Mesenchymal stem cell (in vitro differentiated cells and primary cell): Measurements from ENCODE around the gene SIAH3.

Experiments
- DNase-seq: peaks from one replicate; pipeline ENCODE4 v3.0.0-alpha.2; 2013
- H2AFZ ChIP-seq: one replicate; pipeline ENCODE4 v1.6.1; 2013; ENCODE audit warnings: low read depth, mild to moderate bottlenecking, control low read depth, inconsistent platforms, low read length, moderate library complexity
- H2AK5ac ChIP-seq: 2 replicates; pipeline ENCODE4 v1.6.1; 2013; ENCODE audit warnings: low read length, moderate library complexity, mild to moderate bottlenecking, inconsistent platforms; ENCODE audit not compliant: severe bottlenecking
- H2BK120ac ChIP-seq: one replicate; pipeline ENCODE4 v1.6.1; 2013; ENCODE audit warnings: low read depth, mild to moderate bottlenecking, inconsistent platforms, low read length, moderate library complexity
- H2BK12ac ChIP-seq, 2 experiments: one replicate each; pipeline ENCODE4 v1.6.1; 2013; ENCODE audit warnings: inconsistent platforms in 2 of 2, low read length in 2 of 2, mild to moderate bottlenecking in 2 of 2, moderate library complexity in 2 of 2, control low read depth in 1 of 2
- H2BK15ac ChIP-seq: one replicate; pipeline ENCODE4 v1.6.1; 2013; ENCODE audit warnings: mild to moderate bottlenecking, low read depth, inconsistent platforms; ENCODE audit not compliant: poor library complexity, severe bottlenecking
- H2BK5ac ChIP-seq: 2 replicates; pipeline ENCODE4 v1.6.1; 2013; ENCODE audit warnings: low read depth, mild to moderate bottlenecking, low read length, control low read depth, inconsistent platforms; ENCODE audit not compliant: poor library complexity, severe bottlenecking
- H3K14ac ChIP-seq, 2 experiments: one replicate each; pipeline ENCODE4 v1.6.1; 2013; ENCODE audit warnings: inconsistent platforms in 2 of 2, low read length in 2 of 2, control low read depth in 1 of 2, mild to moderate bottlenecking in 1 of 2, moderate library complexity in 1 of 2
- H3K18ac ChIP-seq, 2 experiments: one replicate each; pipeline ENCODE4 v1.6.1; 2013; ENCODE audit warnings: inconsistent platforms in 2 of 2, low read length in 2 of 2, control low read depth in 1 of 2, low read depth in 1 of 2, mild to moderate bottlenecking in 1 of 2
- H3K23ac ChIP-seq, 2 experiments: one replicate each; pipeline ENCODE4 v1.6.1; 2013; ENCODE audit warnings: inconsistent platforms in 2 of 2, low read length in 2 of 2, mild to moderate bottlenecking in 2 of 2, moderate library complexity in 2 of 2, control low read depth in 1 of 2
- H3K27ac ChIP-seq: 2 replicates; pipeline ENCODE4 v1.5.1; 2013; ENCODE audit warnings: mild to moderate bottlenecking, moderate library complexity, low read length, control low read depth, inconsistent platforms; ENCODE audit not compliant: poor library complexity, severe bottlenecking
- H3K27me3 ChIP-seq, 2 experiments: 2 replicates each; pipeline versions ENCODE4 v1.6.1 to v1.7.0; 2013; ENCODE audit warnings: low read length in 2 of 2, mild to moderate bottlenecking in 2 of 2, moderate library complexity in 2 of 2, control low read depth in 1 of 2, inconsistent platforms in 1 of 2; ENCODE audit not compliant: control insufficient read depth in 1 of 2, insufficient read depth in 1 of 2
- H3K36me3 ChIP-seq, 2 experiments: 2 replicates each; pipeline versions ENCODE4 v1.6.1 to v1.7.0; 2013; ENCODE audit warnings: low read length in 2 of 2, control low read depth in 1 of 2, inconsistent platforms in 1 of 2, low read depth in 1 of 2, mild to moderate bottlenecking in 1 of 2; ENCODE audit not compliant: insufficient read depth in 2 of 2, control insufficient read depth in 1 of 2
- H3K4ac ChIP-seq, 2 experiments: one replicate each; pipeline ENCODE4 v1.6.1; 2013; ENCODE audit warnings: inconsistent platforms in 2 of 2, low read length in 2 of 2, mild to moderate bottlenecking in 2 of 2, moderate library complexity in 2 of 2, control low read depth in 1 of 2, low read depth in 1 of 2
- H3K4me1 ChIP-seq: 2 replicates; pipeline ENCODE4 v1.6.1; 2013; ENCODE audit warnings: low read depth, low read length, control low read depth; ENCODE audit not compliant: control insufficient read depth, insufficient read depth
- H3K4me2 ChIP-seq: 2 replicates; pipeline ENCODE4 v1.6.1; 2013; ENCODE audit warnings: low read length, mild to moderate bottlenecking, inconsistent platforms; ENCODE audit not compliant: poor library complexity, severe bottlenecking
- H3K4me3 ChIP-seq, 2 experiments: 2 replicates each; pipeline versions ENCODE4 v1.5.1 to v1.7.0; 2013; ENCODE audit warnings: low read length in 2 of 2, mild to moderate bottlenecking in 2 of 2, control low read depth in 1 of 2, low read depth in 1 of 2; ENCODE audit not compliant: insufficient read depth in 1 of 2
- H3K79me1 ChIP-seq: replicated peaks from 2 replicates; pipeline ENCODE4 v1.6.1; 2013; ENCODE audit warnings: mild to moderate bottlenecking, control low read depth, low read length, inconsistent platforms; ENCODE audit not compliant: poor library complexity, severe bottlenecking
- H3K9ac ChIP-seq: 2 replicates; pipeline ENCODE4 v1.7.0; 2013; ENCODE audit warnings: mild to moderate bottlenecking, low read length, moderate library complexity
- H3K9me3 ChIP-seq: 2 replicates; pipeline ENCODE4 v1.7.0; 2013; ENCODE audit warnings: mild to moderate bottlenecking, low read length; ENCODE audit not compliant: control insufficient read depth
- H4K8ac ChIP-seq: one replicate; pipeline ENCODE4 v1.6.1; 2013; ENCODE audit warnings: inconsistent platforms, mild to moderate bottlenecking, low read length, moderate library complexity
- H4K91ac ChIP-seq: one replicate; pipeline ENCODE4 v1.6.1; 2013; ENCODE audit warnings: mild to moderate bottlenecking, low read length, inconsistent platforms
- WGBS: methylation state at CpG from one replicate; pipeline ENCODE4 v1.1.7; 2013; ENCODE audit warnings: mixed read lengths; 5-methylcytosine and 5-hydroxymethylcytosine counted together

The SIAH3 gene

GRCh38 chr13:45748941-45749759, 102.4 kb downstream of the SIAH3 start:
- no peak overlapping the region for H2AFZ ChIP-seq
- no peaks in the 10 kb centered on the region for H3K36me3 ChIP-seq
- H3K14ac ChIP-seq = no peak overlapping the region
- H2BK5ac ChIP-seq = no peak overlapping the region
- no peak overlapping the region for H3K4me2 ChIP-seq
- H3K18ac ChIP-seq = no peak overlapping the region
- no peak overlapping the region for H3K9ac ChIP-seq
- no peak overlapping the region for H3K27ac ChIP-seq
- H3K23ac ChIP-seq = no peak overlapping the region
- peaks cover 34 to 38% of the 10 kb centered on the region in 2 experiments for H3K27me3 ChIP-seq
- H3K79me1 ChIP-seq = no peaks in the 10 kb centered on the region
- H2BK120ac ChIP-seq = no peak overlapping the region
- DNase-seq = no peak
- no peak overlapping the region for H3K4me3 ChIP-seq
- no peaks in the 10 kb centered on the region for H3K9me3 ChIP-seq
- H3K4me1 ChIP-seq = no peaks in the 10 kb centered on the region
- WGBS = 82% methylated on average over 9 of the region's 13 CpGs
- H4K8ac ChIP-seq = no peak overlapping the region
- no peak overlapping the region for H2BK15ac ChIP-seq
- H2AK5ac ChIP-seq = no peak overlapping the region
- H3K4ac ChIP-seq = no peak overlapping the region
- H4K91ac ChIP-seq = no peak overlapping the region
- no peak overlapping the region for H2BK12ac ChIP-seq

- Histone ChIP-seq H2AFZ (no peak overlapping the region), H2BK15ac (no peak overlapping the region), H3K27me3 (peaks cover 44 to 49% of the 10 kb centered on the region in 2 experiments), H3K9ac (no peak overlapping the region), H4K91ac (no peak overlapping the region), H3K79me1 (no peaks in the 10 kb centered on the region), H3K9me3 (no peaks in the 10 kb centered on the region), H3K4me3 (no peak overlapping the region), H3K14ac (no peak overlapping the region), H3K23ac (no peak overlapping the region), H3K36me3 (no peaks in the 10 kb centered on the region), H3K4me1 (no peaks in the 10 kb centered on the region), H2AK5ac (no peak overlapping the region), H3K18ac (no peak overlapping the region), H3K27ac (no peak overlapping the region), H2BK12ac (no peak overlapping the region), H4K8ac (no peak overlapping the region), H2BK5ac (no peak overlapping the region), H3K4me2 (no peak overlapping the region), H2BK120ac (no peak overlapping the region), H3K4ac (no peak overlapping the region)
- no peak for DNase-seq
- 87% methylated on average over 2 of the region's 2 CpGs for WGBS
These were observed 104.5 kb downstream of the SIAH3 start for GRCh38 chr13:45747071-45747470.

- H3K14ac ChIP-seq = no peak overlapping the region
- H3K4me2 ChIP-seq = no peak overlapping the region
- 78% methylated on average over 3 of the region's 3 CpGs for WGBS
- no peak overlapping the region for H3K27ac ChIP-seq
- no peaks in the 10 kb centered on the region for H3K79me1 ChIP-seq
- H3K9ac ChIP-seq = no peak overlapping the region
- H3K36me3 ChIP-seq = no peaks in the 10 kb centered on the region
- no peak overlapping the region for H2BK12ac ChIP-seq
- H2BK120ac ChIP-seq = no peak overlapping the region
- no peak overlapping the region for H3K18ac ChIP-seq
- no peak overlapping the region for H3K4ac ChIP-seq
- no peak overlapping the region for H2BK15ac ChIP-seq
- no peaks in the 10 kb centered on the region for H3K9me3 ChIP-seq
- no peak overlapping the region for H3K4me3 ChIP-seq
- H3K23ac ChIP-seq = no peak overlapping the region
- H2AK5ac ChIP-seq = no peak overlapping the region
- DNase-seq = no peak
- no peak overlapping the region for H2AFZ ChIP-seq
- no peaks in the 10 kb centered on the region for H3K4me1 ChIP-seq
- no peak overlapping the region for H4K8ac ChIP-seq
- H2BK5ac ChIP-seq = no peak overlapping the region
- no peak overlapping the region for H4K91ac ChIP-seq
- peaks cover 34 to 50% of the 10 kb centered on the region in 2 experiments for H3K27me3 ChIP-seq
These were observed 106.6 kb downstream of the SIAH3 start for GRCh38 chr13:45744979-45745378.

GRCh38 chr13:45742985-45743384, 108.6 kb downstream of the SIAH3 start:
- Histone ChIP-seq H3K4me2 (no peak overlapping the region), H2BK12ac (no peak overlapping the region), H3K4ac (no peak overlapping the region), H2AK5ac (no peak overlapping the region), H3K4me1 (no peaks in the 10 kb centered on the region), H3K4me3 (no peak overlapping the region), H3K36me3 (no peaks in the 10 kb centered on the region), H3K9me3 (no peaks in the 10 kb centered on the region), H3K14ac (no peak overlapping the region), H3K18ac (no peak overlapping the region), H4K8ac (no peak overlapping the region), H3K27ac (no peak overlapping the region), H2BK15ac (no peak overlapping the region), H3K27me3 (peaks cover 20 to 43% of the 10 kb centered on the region in 2 experiments), H2BK120ac (no peak overlapping the region), H2AFZ (no peak overlapping the region), H3K23ac (no peak overlapping the region), H3K9ac (no peak overlapping the region), H4K91ac (no peak overlapping the region), H2BK5ac (no peak overlapping the region), H3K79me1 (no peaks in the 10 kb centered on the region)
- 79% methylated on average over 5 of the region's 5 CpGs for WGBS
- no peak for DNase-seq
